T-helper 2 cell (primary cell): Measurements from ENCODE around the gene PLA2G1B.

Experiments used
- DNase-seq, 5 experiments: peaks; one replicate each; pipeline versions ENCODE4 v3.0.0 to v3.0.0-alpha.2; 2012 to 2022

Gene PLA2G1B

GRCh38 chr12:120323772-120324171 is 3.8 kb downstream of the PLA2G1B start:
- no peak for DNase-seq

- no peak for DNase-seq
Observed at GRCh38 chr12:120321382-120322202, 6.0 kb downstream of the PLA2G1B start.

- peak; percentile 99 to 100 (median 100) for DNase-seq
Observed at GRCh38 chr12:120317224-120318105, 10.1 kb downstream of the PLA2G1B start.

DNA sequence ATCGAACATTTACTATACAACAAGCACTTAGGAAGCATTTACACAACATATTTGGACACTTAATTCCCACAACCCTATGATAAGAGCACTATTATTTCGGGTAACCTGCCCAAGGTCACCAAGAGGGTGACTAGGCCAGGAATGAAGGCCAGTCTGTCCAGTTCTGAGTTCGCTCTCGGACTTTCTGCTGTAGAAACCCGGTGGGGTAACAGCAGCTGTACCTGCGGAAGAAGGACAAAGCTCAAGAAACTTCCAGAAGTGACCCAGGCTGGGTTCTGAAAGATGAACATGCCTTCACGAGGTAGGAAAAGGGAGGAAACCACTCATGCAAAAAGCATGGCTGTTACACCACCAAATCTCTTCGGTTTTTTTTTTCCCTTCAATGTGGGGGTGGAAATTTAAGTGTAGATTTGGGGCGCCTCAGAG is 10.8 kb downstream of the PLA2G1B start:
- no peak for DNase-seq

DNA sequence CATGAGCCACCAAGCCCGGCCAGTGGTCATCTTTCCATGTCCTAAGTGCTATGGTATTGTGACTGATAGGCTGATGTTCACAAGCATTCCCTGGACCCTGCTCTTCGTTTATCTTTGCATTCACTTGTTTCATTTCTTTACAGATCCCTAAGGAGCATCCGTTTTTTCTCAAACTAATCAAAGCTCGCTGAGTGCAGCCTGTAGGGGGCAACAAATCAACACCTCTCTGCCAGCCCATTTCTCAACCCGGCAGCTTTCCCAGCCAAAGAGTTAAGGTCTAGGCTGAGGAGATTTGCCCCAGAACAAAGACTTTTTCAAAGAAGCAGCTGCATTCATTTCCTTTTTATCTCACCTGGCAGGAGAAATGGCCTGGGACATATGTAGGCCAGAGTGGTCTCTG is 13.4 kb downstream of the PLA2G1B start:
- no peak for DNase-seq

GRCh38 chr12:120301962-120302815 is 25.4 kb downstream of the PLA2G1B start, which contains the start of gene SIRT4:
Gene SIRT4, plus strand, starts transcription at chr12:120302321. Its CDS starts 1,241 bp downstream, at chr12:120303562.
- peak; percentile 59 to 96 (median 83) for DNase-seq

GRCh38 chr12:120292661-120293531 is 34.7 kb downstream of the PLA2G1B start, which contains the start of gene RNU4-1:
Gene RNU4-1, minus strand, starts transcription at chr12:120293237.
- DNase-seq: peak; percentile 25 to 92 (median 69)

DNA sequence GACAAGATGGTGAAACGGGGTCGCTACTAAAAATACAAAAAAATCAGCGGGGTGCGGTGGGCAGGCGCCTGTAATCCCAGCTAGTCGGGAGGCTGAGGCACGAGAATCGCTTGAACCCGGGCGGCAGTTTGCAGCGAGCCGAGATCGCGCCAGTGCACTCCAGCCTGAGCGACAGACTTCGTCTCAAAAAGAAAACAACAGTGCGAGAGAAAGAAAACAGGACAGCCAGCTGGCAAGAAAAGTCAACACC is 35.2 kb downstream of the PLA2G1B start:
- DNase-seq: no peak

DNA sequence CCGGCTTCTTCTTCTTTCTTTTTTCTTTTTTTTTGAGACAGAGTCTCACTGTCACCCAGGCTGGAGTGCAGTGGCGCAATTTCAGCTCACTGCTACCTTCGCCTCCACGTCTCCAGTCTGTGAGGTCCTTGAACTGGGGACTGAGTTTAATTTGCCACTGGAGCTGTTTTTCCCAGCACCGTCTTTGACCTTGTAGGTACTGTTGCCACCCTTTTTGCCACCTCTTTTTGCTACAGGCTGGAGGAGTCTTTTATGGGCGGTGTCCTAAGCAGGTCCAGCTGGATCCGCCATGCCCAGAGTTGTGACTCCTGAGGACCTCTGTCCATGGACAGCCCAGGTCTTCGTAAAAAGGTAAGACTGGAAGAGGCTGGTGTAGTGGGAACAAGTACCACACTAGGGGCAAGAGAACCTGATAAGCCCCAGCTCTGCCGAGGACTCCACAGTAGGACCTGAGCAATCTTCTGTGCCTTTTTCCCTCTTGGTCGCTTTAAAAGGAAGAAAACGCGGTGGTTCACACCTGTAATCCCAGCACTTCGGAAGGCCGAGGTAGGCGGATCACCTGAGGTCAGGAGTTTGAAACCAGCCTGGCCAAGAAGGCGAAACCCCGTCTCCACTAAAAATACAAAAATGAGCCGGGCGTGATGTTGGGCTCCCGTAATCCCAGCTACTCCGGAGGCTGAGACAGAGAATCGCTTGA is 36.8 kb downstream of the PLA2G1B start:
- peak in 2 of 5 experiments; percentile 12 to 29 for DNase-seq

- no peak for DNase-seq
Observed at GRCh38 chr12:120287491-120287890, 40.1 kb downstream of the PLA2G1B start.

DNA sequence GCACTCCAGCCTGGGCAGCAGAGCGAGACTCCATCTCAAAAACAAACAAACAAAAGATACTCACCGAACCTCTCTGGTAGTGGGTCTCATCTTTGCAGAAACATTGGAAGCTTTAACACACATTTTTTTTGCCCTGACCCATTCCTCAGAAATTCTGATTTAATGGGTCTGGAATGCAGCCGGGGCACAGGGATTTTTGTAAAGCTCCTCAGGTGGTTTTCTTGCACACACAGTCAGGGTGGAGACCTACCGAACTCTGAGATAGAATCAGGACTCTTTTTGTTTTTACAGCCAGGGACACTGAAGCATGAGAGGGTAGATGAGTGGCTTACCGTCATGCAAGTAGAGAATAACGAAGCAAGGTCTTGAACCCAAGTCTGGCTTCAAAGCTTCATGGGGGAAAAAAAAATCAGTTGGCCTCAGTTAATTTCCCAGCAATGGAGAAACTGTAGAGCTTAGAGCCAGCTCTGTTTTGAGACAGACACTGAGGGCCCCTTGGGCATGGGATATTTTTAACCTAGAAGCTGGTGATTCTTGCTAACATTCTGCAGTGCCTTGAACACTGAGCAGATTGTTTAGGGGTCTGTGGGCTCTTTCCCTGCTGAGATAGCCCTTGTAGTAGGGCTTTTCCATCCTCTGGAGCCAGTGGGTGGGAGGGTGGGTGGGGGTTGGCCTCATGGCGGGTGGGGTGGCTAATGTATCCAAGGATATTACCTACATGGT is 40.6 kb downstream of the PLA2G1B start:
- no peak for DNase-seq

GRCh38 chr12:120284381-120284780 is 43.2 kb downstream of the PLA2G1B start:
- no peak for DNase-seq

- no peak for DNase-seq
Observed at GRCh38 chr12:120283318-120283717, 44.3 kb downstream of the PLA2G1B start.

DNA sequence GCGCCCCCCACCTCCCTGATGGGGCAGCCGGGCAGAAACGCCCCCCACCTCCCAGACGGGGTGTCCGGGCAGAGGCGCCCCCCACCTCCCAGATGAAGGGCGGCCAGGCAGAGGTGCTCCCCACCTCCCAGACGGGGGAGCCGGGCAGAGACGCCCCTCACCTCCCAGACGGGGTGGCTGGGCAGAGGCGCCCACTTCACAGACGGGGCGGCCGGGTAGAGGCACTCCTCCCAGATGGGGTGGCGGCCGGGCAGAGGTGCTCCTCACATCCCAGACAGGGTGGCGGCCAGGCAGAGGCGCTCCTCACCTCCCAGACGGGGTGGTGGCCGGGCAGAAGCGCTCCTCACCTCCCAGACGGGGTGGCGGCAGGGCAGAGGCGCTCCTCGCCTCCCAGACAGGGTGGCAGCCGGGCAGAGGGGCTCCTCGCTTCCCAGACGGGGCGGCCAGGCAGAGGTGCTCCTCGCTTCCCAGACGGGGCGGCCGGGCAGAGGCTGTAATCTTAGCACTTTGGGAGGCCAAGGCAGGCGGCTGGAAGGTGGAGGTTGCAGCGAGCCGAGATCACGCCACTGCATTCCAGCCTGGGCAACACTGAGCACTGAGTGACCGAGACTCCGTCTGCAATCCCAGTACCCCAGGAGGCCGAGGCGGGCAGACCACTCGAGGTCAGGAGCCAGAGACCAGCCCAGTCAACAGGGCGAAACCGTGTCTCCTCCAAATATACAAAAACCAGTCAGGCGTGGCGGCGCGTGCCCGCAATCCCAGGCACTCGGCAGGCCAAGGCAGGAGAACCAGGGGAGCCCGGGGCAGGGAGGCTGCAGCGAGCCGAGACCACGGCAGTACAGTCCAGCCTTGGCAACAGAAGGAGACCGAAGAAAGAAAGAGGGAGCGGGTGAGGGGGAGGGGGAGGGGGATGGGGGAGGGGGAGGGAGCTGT is 49.2 kb downstream of the PLA2G1B start:
- DNase-seq: no peak

DNA sequence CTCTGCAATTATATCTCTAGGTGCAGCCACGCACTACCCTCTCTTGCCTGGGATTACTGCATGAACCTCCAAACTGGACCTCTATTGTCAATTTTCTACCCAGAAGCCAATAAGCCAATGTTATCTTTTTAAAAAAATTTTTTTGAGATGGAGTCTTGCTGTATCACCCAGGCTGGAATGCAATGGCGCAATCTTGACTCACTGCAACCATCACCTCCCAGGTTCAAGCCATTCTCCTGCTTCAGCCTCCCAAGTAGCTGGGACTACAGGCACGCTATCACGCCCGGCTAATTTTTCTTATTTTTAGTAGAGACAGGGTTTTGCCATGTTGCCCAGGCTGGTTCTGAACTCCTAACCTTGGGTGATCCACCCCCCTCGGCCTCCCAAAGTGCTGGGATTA is 50.8 kb downstream of the PLA2G1B start:
- no peak for DNase-seq
